Fibroblast of lung (primary cell): ENCODE results near the gene METAP2. TPM values are rescaled to one million over a fixed set of nuclear protein-coding genes. Genes with fewer than 3 reads are reported as not detected.

Experiments
- DNase-seq, 2 donors: peaks; one replicate each; pipeline versions ENCODE4 v3.0.0 to v3.0.0-alpha.2; 2010; ENCODE audit warnings: low read depth in 2 of 2
- H2AFZ ChIP-seq: 2 replicates; pipeline ENCODE4 v1.5.1; 2012; ENCODE audit warnings: low read length, control low read depth, inconsistent platforms
- H3K27ac ChIP-seq: 2 replicates; pipeline ENCODE4 v1.5.1; 2011; ENCODE audit warnings: low read length, control low read depth; ENCODE audit not compliant: insufficient read depth
- H3K27me3 ChIP-seq: 2 replicates; pipeline ENCODE4 v1.5.1; 2011; ENCODE audit warnings: mild to moderate bottlenecking, low read length; ENCODE audit not compliant: control insufficient read depth, insufficient read depth
- H3K36me3 ChIP-seq: 2 replicates; pipeline ENCODE4 v1.5.1; 2011; ENCODE audit warnings: low read length; ENCODE audit not compliant: control insufficient read depth, insufficient read depth
- H3K4me1 ChIP-seq: 2 replicates; pipeline ENCODE4 v1.5.1; 2011; ENCODE audit warnings: low read length; ENCODE audit not compliant: control insufficient read depth, insufficient read depth; ENCODE audit errors: extremely low read depth
- H3K4me2 ChIP-seq: 2 replicates; pipeline ENCODE4 v1.5.1; 2011; ENCODE audit warnings: low read length, control low read depth; ENCODE audit not compliant: insufficient read depth; ENCODE audit errors: extremely low read depth
- H3K4me3 ChIP-seq, 4 experiments: fragments of 200-600 bp in 1 of 4; sonication (generic) in 1 of 4; replicated peaks in 1 of 4; 2 replicates each; pipeline ENCODE4 v1.5.1; 2011 to 2016; ENCODE audit warnings: low read length in 4 of 4, low read depth in 3 of 4, mild to moderate bottlenecking in 3 of 4, control low read depth in 2 of 4, inconsistent platforms in 1 of 4, mixed read lengths in 1 of 4; ENCODE audit not compliant: insufficient read depth in 1 of 4; ENCODE audit errors: control extremely low read depth in 1 of 4
- H3K79me2 ChIP-seq: 2 replicates; pipeline ENCODE4 v1.5.1; 2012; ENCODE audit warnings: mild to moderate bottlenecking, low read length, inconsistent platforms; ENCODE audit not compliant: control insufficient read depth, insufficient read depth
- H3K9ac ChIP-seq: 2 replicates; pipeline ENCODE4 v1.5.1; 2011; ENCODE audit warnings: mild to moderate bottlenecking, low read length, control low read depth; ENCODE audit not compliant: insufficient read depth
- H3K9me3 ChIP-seq: 2 replicates; pipeline ENCODE4 v1.5.1; 2012; ENCODE audit warnings: low read depth, low read length; ENCODE audit not compliant: control insufficient read depth, insufficient read depth
- H4K20me1 ChIP-seq: 2 replicates; pipeline ENCODE4 v1.5.1; 2011; ENCODE audit warnings: low read length; ENCODE audit not compliant: control insufficient read depth, insufficient read depth; ENCODE audit errors: extremely low read depth
- EZH2 ChIP-seq: IDR thresholded peaks from 2 replicates; pipeline ENCODE4 v1.5.1; 2012; ENCODE audit warnings: low read length, control low read depth, mild to moderate bottlenecking; ENCODE audit errors: missing control alignments
- polyA plus RNA-seq, 2 donors: library from polyadenylated mRNA; depleted of rRNA in 1 of 2; stranded (reverse) in 1 of 2; unstranded in 1 of 2; fragments of >200 nt; gene quantifications; 2 replicates each; pipeline ENCODE4 v1.2.1, GENCODE V29; 2011 to 2012; ENCODE audit warnings: missing spikeins in 1 of 2
- total RNA-seq: library from RNA; depleted of rRNA; stranded (reverse); fragments of >200 nt; gene quantifications from 2 replicates; pipeline ENCODE4 v1.2.1, GENCODE V29; 2014
- TF ChIP-seq, protein P1 (sequence below), 2 donors: IDR thresholded peaks in 1 of 2; conservative IDR thresholded peaks in 1 of 2; 1 replicate in 1 of 2; 2 replicates in 1 of 2; pipeline ENCODE4 v1.5.1; 2011 to 2012; ENCODE audit warnings: low read length in 2 of 2, control low read depth in 1 of 2, inconsistent platforms in 1 of 2, low read depth in 1 of 2, mild to moderate bottlenecking in 1 of 2

Gene METAP2
- total and polyA plus RNA-seq, 2 donors (not counting 1 experiment from before 2014, with no cell fraction given), result 78.9 to 113 TPM

DNA sequence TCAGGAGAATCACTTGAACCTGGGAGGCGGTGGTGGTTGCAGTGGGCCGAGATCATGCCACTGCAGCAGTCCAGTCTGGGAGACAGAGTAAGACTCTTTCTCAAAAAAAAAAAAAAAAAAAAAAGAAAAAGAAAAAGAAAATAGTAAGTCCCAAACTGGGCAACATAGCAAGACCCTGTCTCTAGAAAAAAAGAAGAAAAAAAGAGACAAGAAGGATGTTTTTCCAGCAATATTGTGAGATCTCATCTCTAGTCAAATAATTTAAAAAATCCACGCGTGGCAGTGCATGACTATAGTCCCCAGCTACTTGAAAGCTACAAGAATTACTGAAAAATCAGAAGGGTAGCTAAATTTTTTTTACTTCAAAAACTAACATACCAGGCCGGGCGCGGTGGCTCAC is 69.4 kb downstream of the METAP2 start:
- Histone ChIP-seq H3K9me3 (no peaks in the 10 kb centered on the region), H4K20me1 (no peaks in the 10 kb centered on the region), H2AFZ (no peak overlapping the region), H3K9ac (no peak overlapping the region), H3K79me2 (peaks cover 7% of the 10 kb centered on the region), H3K27me3 (no peaks in the 10 kb centered on the region), H3K4me3 (no peak overlapping the region), H3K4me1 (peaks cover 3% of the 10 kb centered on the region), H3K27ac (no peak overlapping the region), H3K36me3 (no peaks in the 10 kb centered on the region), H3K4me2 (no peak overlapping the region)
- DNase-seq, result no peak
- TF ChIP-seq EZH2, result no peak
- TF ChIP-seq, protein P1, sequence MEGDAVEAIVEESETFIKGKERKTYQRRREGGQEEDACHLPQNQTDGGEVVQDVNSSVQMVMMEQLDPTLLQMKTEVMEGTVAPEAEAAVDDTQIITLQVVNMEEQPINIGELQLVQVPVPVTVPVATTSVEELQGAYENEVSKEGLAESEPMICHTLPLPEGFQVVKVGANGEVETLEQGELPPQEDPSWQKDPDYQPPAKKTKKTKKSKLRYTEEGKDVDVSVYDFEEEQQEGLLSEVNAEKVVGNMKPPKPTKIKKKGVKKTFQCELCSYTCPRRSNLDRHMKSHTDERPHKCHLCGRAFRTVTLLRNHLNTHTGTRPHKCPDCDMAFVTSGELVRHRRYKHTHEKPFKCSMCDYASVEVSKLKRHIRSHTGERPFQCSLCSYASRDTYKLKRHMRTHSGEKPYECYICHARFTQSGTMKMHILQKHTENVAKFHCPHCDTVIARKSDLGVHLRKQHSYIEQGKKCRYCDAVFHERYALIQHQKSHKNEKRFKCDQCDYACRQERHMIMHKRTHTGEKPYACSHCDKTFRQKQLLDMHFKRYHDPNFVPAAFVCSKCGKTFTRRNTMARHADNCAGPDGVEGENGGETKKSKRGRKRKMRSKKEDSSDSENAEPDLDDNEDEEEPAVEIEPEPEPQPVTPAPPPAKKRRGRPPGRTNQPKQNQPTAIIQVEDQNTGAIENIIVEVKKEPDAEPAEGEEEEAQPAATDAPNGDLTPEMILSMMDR (conservative IDR thresholded peaks at IDR 0.05 in 1 of 2, IDR thresholded peaks at IDR 0.05 in 1 of 2; ENCODE audit: low read depth in 1 of 2, low read length in 2 of 2), result no peak

DNA sequence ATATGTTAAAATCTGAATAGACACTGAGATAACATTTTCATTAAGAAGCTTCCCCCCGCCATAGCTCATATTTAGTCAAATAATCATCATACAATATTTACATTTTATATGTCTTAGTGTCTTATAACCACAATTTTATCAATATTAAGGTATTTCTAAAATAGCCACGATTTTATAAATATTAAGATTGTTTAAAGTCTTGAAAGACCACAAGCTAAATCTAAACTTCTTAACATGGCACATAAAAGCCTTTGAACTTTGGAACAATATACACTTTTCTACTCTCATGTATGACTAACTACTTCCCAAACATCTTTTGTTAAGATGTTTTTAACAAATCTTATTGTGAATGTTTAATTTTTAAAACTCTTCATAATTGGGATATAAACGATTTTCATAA is 70.8 kb downstream of the METAP2 start:
- no peak overlapping the region for H3K4me3 ChIP-seq
- no peak overlapping the region for H3K4me2 ChIP-seq
- H3K9me3 ChIP-seq, result no peaks in the 10 kb centered on the region
- peaks cover 7% of the 10 kb centered on the region for H3K79me2 ChIP-seq
- H3K27me3 ChIP-seq, result peaks cover 3% of the 10 kb centered on the region
- DNase-seq, result peak in 1 of 2 donors; percentile 21
- TF ChIP-seq, protein P1 (conservative IDR thresholded peaks at IDR 0.05 in 1 of 2, IDR thresholded peaks at IDR 0.05 in 1 of 2; ENCODE audit: low read depth in 1 of 2, low read length in 2 of 2), result no peak
- no peak for TF ChIP-seq EZH2
- H3K9ac ChIP-seq, result no peak overlapping the region
- no peak overlapping the region for H2AFZ ChIP-seq
- H3K27ac ChIP-seq, result no peak overlapping the region
- H3K4me1 ChIP-seq, result peaks cover 3% of the 10 kb centered on the region
- H4K20me1 ChIP-seq, result no peaks in the 10 kb centered on the region
- no peaks in the 10 kb centered on the region for H3K36me3 ChIP-seq

DNA sequence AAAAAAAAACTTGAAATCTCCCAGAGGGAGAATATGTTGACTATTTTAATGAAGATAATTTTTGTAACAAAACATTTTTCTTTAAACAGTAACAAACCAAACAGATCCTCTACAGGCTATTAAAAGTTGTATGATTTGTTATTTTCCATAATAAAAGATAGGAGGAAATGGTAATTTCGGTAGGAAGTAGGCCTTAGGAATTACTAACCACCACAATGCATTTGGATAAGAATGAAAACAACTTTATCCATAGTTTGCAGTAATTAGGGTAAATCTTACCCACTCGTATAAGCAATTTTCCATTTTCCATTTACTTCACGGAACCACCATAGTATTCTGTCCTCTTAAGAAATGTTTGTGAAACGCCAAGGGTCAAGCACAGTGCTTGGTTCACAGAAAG is 71.4 kb downstream of the METAP2 start:
- no peak overlapping the region for H2AFZ ChIP-seq
- H3K9me3 ChIP-seq, result no peaks in the 10 kb centered on the region
- TF ChIP-seq EZH2, result no peak
- TF ChIP-seq, protein P1 (conservative IDR thresholded peaks at IDR 0.05 in 1 of 2, IDR thresholded peaks at IDR 0.05 in 1 of 2; ENCODE audit: low read depth in 1 of 2, low read length in 2 of 2), result no peak
- H3K79me2 ChIP-seq, result peaks cover 7% of the 10 kb centered on the region
- DNase-seq, result no peak
- no peaks in the 10 kb centered on the region for H3K36me3 ChIP-seq
- no peak overlapping the region for H3K9ac ChIP-seq
- H3K4me3 ChIP-seq, result no peak overlapping the region
- peaks cover 3% of the 10 kb centered on the region for H3K27me3 ChIP-seq
- H4K20me1 ChIP-seq, result no peaks in the 10 kb centered on the region
- H3K4me2 ChIP-seq, result no peak overlapping the region
- peaks cover 3% of the 10 kb centered on the region for H3K4me1 ChIP-seq
- peak overlapping the region; percentile 10 for H3K27ac ChIP-seq
